Measurements from ENCODE around the gene MICALL1.

The MICALL1 gene

DNA sequence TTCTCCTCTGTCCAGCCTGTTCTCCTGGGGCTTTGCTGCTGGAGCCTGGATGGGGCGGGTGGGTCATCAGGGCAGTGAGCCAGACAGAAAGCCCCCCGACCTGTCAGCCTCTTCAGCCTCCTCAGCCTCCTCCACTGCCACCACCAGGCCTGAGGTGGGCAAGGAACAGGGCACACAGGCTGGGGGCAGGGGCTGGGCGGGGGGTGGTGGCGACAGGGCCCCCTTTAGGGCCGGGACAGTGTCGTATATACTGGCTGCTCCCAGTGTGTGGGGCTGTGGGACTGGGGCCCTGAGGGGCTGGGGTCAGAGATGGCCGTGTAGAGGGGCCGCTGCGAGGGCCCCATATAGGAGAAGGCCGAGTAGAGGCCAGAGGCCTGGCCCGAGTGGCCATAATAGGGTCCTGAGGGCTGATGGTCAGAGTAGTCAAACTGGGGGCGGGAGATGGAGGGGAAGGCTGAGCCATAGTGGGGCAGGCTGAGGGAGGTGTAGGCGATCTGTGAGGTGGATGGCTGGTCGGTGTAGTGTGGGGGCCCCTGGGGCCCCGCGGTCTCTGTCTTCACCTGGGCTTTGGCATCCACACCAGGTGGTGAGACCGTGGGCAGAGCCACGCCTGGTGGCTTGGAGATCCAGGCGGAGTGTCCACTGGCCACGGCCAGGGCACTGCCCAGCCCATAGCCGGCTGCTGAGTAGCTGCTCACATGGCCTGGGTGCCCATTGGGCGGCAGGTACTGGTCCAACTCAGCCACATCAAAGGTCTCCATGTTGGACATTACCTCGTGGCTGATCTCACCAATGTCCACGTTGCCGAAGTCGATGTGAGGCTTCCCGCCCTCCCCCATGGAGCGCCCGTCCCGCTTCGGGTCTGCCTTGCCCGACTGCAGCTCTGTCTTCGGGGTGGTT is 67.4 kb downstream of the MICALL1 start:
- TF ChIP-seq SIN3A (IDR thresholded peaks at IDR 0.05; ENCODE audit: borderline replicate concordance, insufficient read depth, low read length) (no peak), FOXP2 (optimal IDR thresholded peaks at IDR 0.05; ENCODE audit: borderline replicate concordance, extremely low read depth, extremely low read length, insufficient read depth) (no peak), POLR2AphosphoS5 (IDR thresholded peaks at IDR 0.05; ENCODE audit: low read depth, low read length) (no peak), TAF1 (IDR thresholded peaks at IDR 0.05; ENCODE audit: borderline replicate concordance, insufficient read depth, low read length) (no peak)
- TF ChIP-seq, protein P1, sequence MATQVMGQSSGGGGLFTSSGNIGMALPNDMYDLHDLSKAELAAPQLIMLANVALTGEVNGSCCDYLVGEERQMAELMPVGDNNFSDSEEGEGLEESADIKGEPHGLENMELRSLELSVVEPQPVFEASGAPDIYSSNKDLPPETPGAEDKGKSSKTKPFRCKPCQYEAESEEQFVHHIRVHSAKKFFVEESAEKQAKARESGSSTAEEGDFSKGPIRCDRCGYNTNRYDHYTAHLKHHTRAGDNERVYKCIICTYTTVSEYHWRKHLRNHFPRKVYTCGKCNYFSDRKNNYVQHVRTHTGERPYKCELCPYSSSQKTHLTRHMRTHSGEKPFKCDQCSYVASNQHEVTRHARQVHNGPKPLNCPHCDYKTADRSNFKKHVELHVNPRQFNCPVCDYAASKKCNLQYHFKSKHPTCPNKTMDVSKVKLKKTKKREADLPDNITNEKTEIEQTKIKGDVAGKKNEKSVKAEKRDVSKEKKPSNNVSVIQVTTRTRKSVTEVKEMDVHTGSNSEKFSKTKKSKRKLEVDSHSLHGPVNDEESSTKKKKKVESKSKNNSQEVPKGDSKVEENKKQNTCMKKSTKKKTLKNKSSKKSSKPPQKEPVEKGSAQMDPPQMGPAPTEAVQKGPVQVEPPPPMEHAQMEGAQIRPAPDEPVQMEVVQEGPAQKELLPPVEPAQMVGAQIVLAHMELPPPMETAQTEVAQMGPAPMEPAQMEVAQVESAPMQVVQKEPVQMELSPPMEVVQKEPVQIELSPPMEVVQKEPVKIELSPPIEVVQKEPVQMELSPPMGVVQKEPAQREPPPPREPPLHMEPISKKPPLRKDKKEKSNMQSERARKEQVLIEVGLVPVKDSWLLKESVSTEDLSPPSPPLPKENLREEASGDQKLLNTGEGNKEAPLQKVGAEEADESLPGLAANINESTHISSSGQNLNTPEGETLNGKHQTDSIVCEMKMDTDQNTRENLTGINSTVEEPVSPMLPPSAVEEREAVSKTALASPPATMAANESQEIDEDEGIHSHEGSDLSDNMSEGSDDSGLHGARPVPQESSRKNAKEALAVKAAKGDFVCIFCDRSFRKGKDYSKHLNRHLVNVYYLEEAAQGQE (IDR thresholded peaks at IDR 0.05; ENCODE audit: insufficient read depth in 1 of 2, low read depth in 2 of 2, low read length in 2 of 2), result no peak

DNA sequence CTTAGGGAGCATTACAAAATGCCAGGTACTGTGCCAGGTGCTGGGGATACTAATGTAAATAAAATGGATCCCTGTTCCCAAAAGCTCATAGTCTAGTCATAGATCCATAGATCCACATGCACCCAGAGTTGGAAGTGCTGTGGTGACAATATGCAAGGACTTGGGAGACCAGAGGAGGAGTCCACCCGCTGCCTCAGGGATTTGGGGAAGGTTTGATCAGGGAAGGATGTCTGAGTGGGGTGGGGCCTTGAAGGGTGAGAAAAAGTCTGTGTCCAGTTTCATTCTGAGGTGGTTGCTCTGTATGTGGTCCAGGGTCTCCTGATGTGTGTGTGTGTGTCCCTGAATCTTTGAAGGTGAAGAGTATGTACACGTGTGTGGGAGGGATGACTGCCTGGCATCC is 69.1 kb downstream of the MICALL1 start:
- no peak for TF ChIP-seq TAF1 (IDR thresholded peaks at IDR 0.05; ENCODE audit: borderline replicate concordance, insufficient read depth, low read length)
- no peak for TF ChIP-seq FOXP2 (optimal IDR thresholded peaks at IDR 0.05; ENCODE audit: borderline replicate concordance, extremely low read depth, extremely low read length, insufficient read depth)
- no peak for TF ChIP-seq POLR2AphosphoS5 (IDR thresholded peaks at IDR 0.05; ENCODE audit: low read depth, low read length)
- no peak for TF ChIP-seq SIN3A (IDR thresholded peaks at IDR 0.05; ENCODE audit: borderline replicate concordance, insufficient read depth, low read length)
- TF ChIP-seq, protein P1 (IDR thresholded peaks at IDR 0.05; ENCODE audit: insufficient read depth in 1 of 2, low read depth in 2 of 2, low read length in 2 of 2), result no peak

DNA sequence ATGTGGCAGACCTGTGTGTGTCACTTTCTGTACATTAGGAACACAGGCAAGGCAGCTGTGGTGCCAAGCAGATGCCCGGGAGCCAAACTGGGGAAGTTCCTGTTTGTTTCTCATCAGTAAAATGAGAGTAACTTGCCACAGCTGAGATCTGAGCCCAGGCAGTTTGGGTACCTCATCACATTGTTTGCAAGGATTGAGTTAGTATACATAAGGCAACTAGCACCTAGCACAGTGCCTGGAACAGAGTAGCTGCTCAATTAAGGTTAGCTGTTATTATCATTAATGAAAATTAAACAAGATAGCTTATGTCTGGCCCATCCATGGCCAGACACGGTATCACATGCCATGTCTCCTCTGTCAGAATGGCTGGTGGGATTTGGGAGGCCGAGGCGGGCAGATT is 70.5 kb downstream of the MICALL1 start:
- TF ChIP-seq POLR2AphosphoS5 (IDR thresholded peaks at IDR 0.05; ENCODE audit: low read depth, low read length), result no peak
- no peak for TF ChIP-seq SIN3A (IDR thresholded peaks at IDR 0.05; ENCODE audit: borderline replicate concordance, insufficient read depth, low read length)
- no peak for TF ChIP-seq FOXP2 (optimal IDR thresholded peaks at IDR 0.05; ENCODE audit: borderline replicate concordance, extremely low read depth, extremely low read length, insufficient read depth)
- TF ChIP-seq, protein P1 (IDR thresholded peaks at IDR 0.05; ENCODE audit: insufficient read depth in 1 of 2, low read depth in 2 of 2, low read length in 2 of 2), result no peak
- TF ChIP-seq TAF1 (IDR thresholded peaks at IDR 0.05; ENCODE audit: borderline replicate concordance, insufficient read depth, low read length), result no peak

DNA sequence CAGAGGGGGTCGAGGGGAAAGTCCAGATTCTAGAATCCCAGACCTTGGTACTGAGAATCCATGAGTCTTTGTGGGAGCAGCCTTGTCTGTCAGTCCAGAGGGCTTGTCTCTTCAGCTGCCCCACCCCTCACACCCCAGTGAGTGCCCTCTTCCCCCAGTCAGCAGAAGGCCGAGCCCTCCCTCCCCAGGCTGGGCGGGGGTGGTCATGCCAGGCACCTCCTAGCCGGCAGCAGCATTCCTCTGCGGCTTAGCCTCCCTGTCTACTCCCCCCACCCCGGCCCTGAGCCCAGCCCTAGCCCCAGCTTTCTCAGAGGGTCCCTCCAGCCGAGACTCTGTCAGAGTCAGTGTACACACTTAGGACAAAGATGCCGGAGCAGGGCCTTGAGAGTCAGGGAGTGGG is 73.7 kb downstream of the MICALL1 start:
- TF ChIP-seq POLR2AphosphoS5 (IDR thresholded peaks at IDR 0.05; ENCODE audit: low read depth, low read length), result no peak
- no peak for TF ChIP-seq FOXP2 (optimal IDR thresholded peaks at IDR 0.05; ENCODE audit: borderline replicate concordance, extremely low read depth, extremely low read length, insufficient read depth)
- TF ChIP-seq, protein P1 (IDR thresholded peaks at IDR 0.05; ENCODE audit: insufficient read depth in 1 of 2, low read depth in 2 of 2, low read length in 2 of 2), result no peak
- no peak for TF ChIP-seq TAF1 (IDR thresholded peaks at IDR 0.05; ENCODE audit: borderline replicate concordance, insufficient read depth, low read length)
- no peak for TF ChIP-seq SIN3A (IDR thresholded peaks at IDR 0.05; ENCODE audit: borderline replicate concordance, insufficient read depth, low read length)
